ENCODE measurements around the gene SMIM24.
A peak's percentile ranks its signal among the peaks of the same experiment; 100 is the strongest.
"Not testable (repeated sequence)": the region's sequence is repeated elsewhere in the genome, so short reads cannot be mapped to it uniquely, and the experiment has no call there.

SMIM24 gene

GRCh38 chr19:3508771-3509535 is 28.6 kb upstream of the SMIM24 start:
- CTCF ChIA-PET: no interaction called here
- peaks cover 36% of the 10 kb centered on the region for H3K36me3 Mint-ChIP-seq
- peaks cover 45% of the 10 kb centered on the region for H3K4me1 Mint-ChIP-seq

DNA sequence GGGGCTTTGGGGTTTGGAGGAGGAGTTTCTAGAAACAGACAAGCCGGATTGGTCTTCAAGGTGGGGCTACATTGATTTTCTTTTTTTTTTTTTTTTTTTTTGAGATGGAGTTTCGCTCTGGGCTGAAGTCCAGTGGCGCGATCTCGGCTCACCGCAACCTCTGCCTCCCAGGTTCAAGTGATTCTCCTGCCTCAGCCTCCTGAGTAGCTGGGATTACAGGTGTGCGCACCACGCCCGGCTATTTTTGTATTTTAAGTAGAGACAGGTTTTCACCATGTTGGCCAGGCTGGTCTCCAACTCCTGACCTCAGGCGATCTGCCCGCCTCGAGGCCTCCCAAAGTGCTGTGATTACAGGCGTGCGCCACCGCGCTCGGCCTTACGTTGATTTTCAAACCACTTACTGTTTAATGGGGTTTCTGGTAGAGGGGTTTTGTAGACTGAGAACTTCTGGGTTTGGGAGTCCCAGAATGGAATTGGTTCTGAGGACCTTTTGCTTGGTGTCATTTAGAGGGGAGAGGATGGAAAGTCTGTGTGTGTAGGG is 27.9 kb upstream of the SMIM24 start:
- H3K27me3 Mint-ChIP-seq, DNase-seq, H3K9me3 Mint-ChIP-seq, CTCF ChIA-PET: not testable (repeated sequence)
- Mint-ChIP-seq H3K4me3 (peak overlapping the region; percentile 95), H3K36me3 (peaks cover 36% of the 10 kb centered on the region), H3K4me1 (peaks cover 45% of the 10 kb centered on the region), H3K27ac (peak overlapping the region; percentile 42)

More at GRCh38 chr19:3508771-3509535, 28.6 kb upstream of the SMIM24 start:
- no peaks in the 10 kb centered on the region for H3K9me3 Mint-ChIP-seq
- no peaks in the 10 kb centered on the region for H3K27me3 Mint-ChIP-seq
- H3K27ac Mint-ChIP-seq: peak overlapping the region; percentile 74
- H3K4me3 Mint-ChIP-seq: peak overlapping the region; percentile 49
- DNase-seq: no peak

GRCh38 chr19:3507371-3508120 is 27.2 kb upstream of the SMIM24 start:
- peaks cover 45% of the 10 kb centered on the region for H3K4me1 Mint-ChIP-seq
- DNase-seq: peak; percentile 52

DNA sequence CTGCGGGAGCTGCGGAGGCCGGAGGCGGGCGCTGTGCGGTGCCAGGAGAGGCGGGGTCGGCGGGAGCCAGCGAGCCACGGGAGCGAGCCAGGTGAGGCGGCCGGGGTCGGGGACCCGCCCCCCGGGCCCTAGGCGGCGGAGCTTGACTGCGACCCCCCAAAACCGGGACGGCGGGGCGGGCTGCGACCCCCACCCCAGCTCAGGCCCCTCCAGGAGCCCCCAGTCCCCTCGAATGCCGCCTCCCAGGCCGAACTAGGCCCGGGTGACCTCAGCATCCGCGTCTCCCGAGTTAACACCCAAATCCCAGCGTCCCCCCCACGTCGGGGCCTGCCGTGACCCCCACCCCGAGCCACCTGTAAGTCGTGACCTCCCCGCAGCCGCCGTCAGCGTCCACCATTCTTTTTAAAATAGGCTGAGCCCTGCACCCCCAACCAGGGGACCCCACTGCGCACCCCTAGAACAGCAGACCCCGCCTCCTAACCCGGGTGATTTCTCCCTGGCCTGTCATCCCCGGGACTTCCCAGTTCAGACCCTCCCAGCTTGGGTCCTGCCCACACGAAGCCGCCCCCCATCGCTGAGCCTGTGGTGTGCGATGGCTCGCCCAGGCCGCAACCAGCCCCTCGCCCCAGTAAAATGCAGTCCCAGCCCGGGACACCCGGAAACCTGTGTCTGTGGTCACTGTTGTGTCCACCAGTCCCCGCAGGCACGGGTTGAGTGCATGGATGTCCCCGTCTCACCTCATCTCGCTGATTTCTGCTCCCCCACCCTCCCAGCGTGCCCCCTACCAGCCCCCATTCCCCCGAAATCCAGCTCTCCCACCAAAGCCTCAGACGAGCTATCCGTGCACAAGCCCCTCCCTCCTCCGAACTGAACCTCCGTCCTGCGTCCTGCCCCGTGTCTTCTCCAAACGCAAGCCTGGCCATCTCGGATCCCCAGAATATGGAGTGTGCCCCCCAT is 26.3 kb upstream of the SMIM24 start:
- CTCF ChIA-PET: no interaction called here
- peak overlapping the region; percentile 92 for H3K27ac Mint-ChIP-seq
- H3K4me1 Mint-ChIP-seq: peaks cover 45% of the 10 kb centered on the region
- peak overlapping the region; percentile 95 for H3K4me3 Mint-ChIP-seq
- H3K36me3 Mint-ChIP-seq: peaks cover 33% of the 10 kb centered on the region
- H3K27me3 Mint-ChIP-seq: no peaks in the 10 kb centered on the region
- DNase-seq: peak; percentile 61
- H3K9me3 Mint-ChIP-seq: no peaks in the 10 kb centered on the region

More at GRCh38 chr19:3507371-3508120, 27.2 kb upstream of the SMIM24 start:
- peaks cover 36% of the 10 kb centered on the region for H3K36me3 Mint-ChIP-seq
- no peaks in the 10 kb centered on the region for H3K27me3 Mint-ChIP-seq
- peak overlapping the region; percentile 92 for H3K27ac Mint-ChIP-seq
- no peaks in the 10 kb centered on the region for H3K9me3 Mint-ChIP-seq
- H3K4me3 Mint-ChIP-seq: peak overlapping the region; percentile 95
- CTCF ChIA-PET: no interaction called here

- Mint-ChIP-seq H3K36me3 (peaks cover 31% of the 10 kb centered on the region), H3K27ac (peak within 1 kb of the TSS; percentile 94), H3K4me3 (peak within 1 kb of the TSS; percentile 95), H3K4me1 (peaks cover 48% of the 10 kb centered on the region), H3K9me3 (no peaks in the 10 kb centered on the region), H3K27me3 (no peaks in the 10 kb centered on the region)
- CTCF ChIA-PET: no interaction called here
- peak; percentile 99 for DNase-seq
Measured at GRCh38 chr19:3505598-3506383, 25.5 kb upstream of the SMIM24 start, which contains the start of gene FZR1. Gene FZR1, plus strand, starts transcription at chr19:3506311. Its CDS starts 16,679 bp downstream, at chr19:3522990.

DNA sequence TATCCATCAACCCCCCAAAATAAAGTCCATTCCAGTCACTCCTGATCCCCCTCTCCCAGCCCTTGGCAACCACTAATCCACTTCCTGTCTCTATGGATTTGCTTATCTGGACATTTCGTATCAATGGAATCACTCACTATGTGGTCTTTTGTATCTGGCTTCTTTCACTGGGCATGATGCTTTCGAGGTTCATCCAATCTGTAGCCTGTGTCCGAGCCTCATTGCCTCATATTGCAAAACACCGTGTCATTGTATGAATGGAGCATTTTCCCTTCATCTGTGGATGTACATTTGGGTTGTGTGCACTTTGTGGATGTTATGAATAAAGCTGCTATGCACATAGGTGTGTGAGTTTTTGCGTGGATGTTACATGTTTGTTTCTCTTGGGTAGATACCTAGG is 24.4 kb upstream of the SMIM24 start:
- no peaks in the 10 kb centered on the region for H3K9me3 Mint-ChIP-seq
- CTCF ChIA-PET: interaction anchor here (0.7 to 1.4 kb wide), 2 partner anchors 25 to 635 kb away, joined by 3 to 4 read pairs; no protein-coding TSS in a partner anchor
- H3K27me3 Mint-ChIP-seq: no peaks in the 10 kb centered on the region
- peaks cover 25% of the 10 kb centered on the region for H3K36me3 Mint-ChIP-seq
- peaks cover 48% of the 10 kb centered on the region for H3K4me1 Mint-ChIP-seq
- DNase-seq: no peak
- H3K4me3 Mint-ChIP-seq: peak overlapping the region; percentile 82
- peak overlapping the region; percentile 94 for H3K27ac Mint-ChIP-seq

DNA sequence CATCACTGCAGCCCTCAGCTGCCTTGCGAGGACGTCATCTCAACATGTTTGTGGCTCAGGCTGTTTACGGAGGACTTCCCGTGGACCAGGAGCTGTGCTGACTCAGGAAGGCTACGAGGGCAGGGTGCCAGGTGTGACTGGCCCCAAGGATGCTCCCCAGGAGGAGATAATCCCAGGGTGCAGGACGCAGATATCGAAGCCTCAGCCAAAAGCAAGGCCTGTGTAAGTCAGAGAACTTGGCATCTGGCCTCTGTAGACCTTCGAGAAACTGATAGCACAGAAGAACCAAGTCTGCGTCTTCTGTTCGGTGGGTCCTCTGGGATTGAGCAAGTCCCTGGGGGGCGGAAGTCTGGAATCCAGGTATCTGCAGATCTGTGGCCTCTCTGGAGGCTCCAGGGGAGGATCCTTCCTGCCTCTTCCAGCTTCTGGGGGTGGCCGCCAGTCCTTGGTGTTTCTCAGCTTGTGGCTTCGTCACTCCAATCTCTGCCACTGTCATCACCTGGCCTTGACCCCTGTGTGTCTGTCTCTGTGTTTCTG is 22.8 kb upstream of the SMIM24 start:
- Mint-ChIP-seq H3K4me3 (no peak overlapping the region), H3K27me3 (no peaks in the 10 kb centered on the region), H3K9me3 (no peaks in the 10 kb centered on the region), H3K27ac (no peak overlapping the region), H3K4me1 (peaks cover 43% of the 10 kb centered on the region), H3K36me3 (peaks cover 16% of the 10 kb centered on the region)
- CTCF ChIA-PET: no interaction called here
- DNase-seq: no peak

DNA sequence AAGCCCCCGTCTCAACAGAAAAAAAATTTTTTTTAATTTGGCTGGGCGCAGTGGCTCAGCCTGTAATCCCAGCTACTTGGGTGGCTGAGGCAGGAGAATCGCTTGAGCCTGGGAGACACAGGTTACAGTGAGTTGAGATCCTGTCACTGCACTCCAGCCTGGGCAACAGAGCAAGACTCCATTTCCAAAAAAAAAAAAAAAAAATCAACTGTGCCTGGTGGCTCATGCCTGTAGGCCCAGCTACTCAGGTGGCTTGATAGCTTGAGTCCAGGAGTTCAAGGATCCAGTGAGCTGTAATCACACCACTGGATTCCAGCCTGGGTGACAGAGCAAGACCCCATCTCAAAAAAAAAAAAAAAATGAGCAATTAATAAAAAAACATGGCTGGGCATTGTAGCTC is 21.5 kb upstream of the SMIM24 start:
- Mint-ChIP-seq H3K9me3 (no peaks in the 10 kb centered on the region), H3K4me3 (no peak overlapping the region)
- CTCF ChIA-PET: interaction anchor here (1.6 kb wide), 1 partner anchor 32 kb away, joined by 4 read pairs; no protein-coding TSS in a partner anchor

GRCh38 chr19:3500429-3501101 is 20.2 kb upstream of the SMIM24 start, which contains the start of gene DOHH:
Gene DOHH, minus strand, starts transcription at chr19:3500674. Its CDS starts 3,860 bp downstream, at chr19:3496814.
- Mint-ChIP-seq H3K4me1 (peaks cover 33% of the 10 kb centered on the region), H3K27me3 (no peaks in the 10 kb centered on the region)
- CTCF ChIA-PET: interaction anchor here (1.6 kb wide), 1 partner anchor 30 kb away, joined by 4 read pairs; no protein-coding TSS in a partner anchor

More for the DNA sequence above, 21.5 kb upstream of the SMIM24 start:
- Mint-ChIP-seq H3K36me3 (peaks cover 15% of the 10 kb centered on the region), H3K27ac (peak overlapping the region; percentile 19), H3K4me1 (peaks cover 39% of the 10 kb centered on the region), H3K27me3 (no peaks in the 10 kb centered on the region)
- no peak for DNase-seq

DNA sequence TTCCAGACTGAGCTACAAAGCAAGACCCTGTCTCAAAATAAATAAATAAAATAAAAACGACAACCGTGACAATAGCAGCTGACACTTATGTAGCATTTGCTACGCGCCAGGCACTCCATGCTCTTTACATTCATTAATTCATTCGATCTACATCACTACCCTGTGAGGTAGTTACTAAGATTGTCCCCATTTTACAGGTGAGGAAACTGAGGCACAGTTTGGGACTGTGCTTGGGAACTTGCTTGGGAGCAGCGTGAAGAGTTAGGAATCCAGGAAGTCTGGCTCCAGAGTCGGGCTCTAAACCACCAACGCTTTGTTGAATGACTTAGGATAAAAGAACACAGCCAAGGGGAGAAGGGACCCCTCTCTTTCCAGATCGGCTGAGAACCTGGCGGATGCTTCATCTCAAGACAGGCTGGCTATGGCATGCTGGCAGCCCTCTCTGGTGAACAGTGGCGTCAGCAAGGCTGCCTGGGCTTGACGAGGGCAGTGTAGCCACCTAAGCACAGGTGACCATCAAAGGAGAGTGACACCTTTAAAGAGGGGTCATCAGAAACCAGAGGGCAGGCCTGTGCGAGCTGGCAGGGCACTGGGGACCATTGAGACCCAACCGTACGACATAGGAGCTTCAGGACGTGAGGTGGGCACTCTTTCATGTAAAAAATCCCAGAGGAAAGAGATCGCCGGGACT is 19.6 kb upstream of the SMIM24 start:
- CTCF ChIA-PET: interaction anchor here (1.1 kb wide), 1 partner anchor 14 kb away, joined by 3 read pairs; no protein-coding TSS in a partner anchor
- H3K27ac Mint-ChIP-seq: peak overlapping the region; percentile 89
- no peaks in the 10 kb centered on the region for H3K27me3 Mint-ChIP-seq
- no peaks in the 10 kb centered on the region for H3K9me3 Mint-ChIP-seq
- H3K36me3 Mint-ChIP-seq: peaks cover 21% of the 10 kb centered on the region
- peak overlapping the region; percentile 85 for H3K4me3 Mint-ChIP-seq
- DNase-seq: no peak
- H3K4me1 Mint-ChIP-seq: peaks cover 31% of the 10 kb centered on the region

More at GRCh38 chr19:3500429-3501101, 20.2 kb upstream of the SMIM24 start, which contains the start of gene DOHH:
- H3K27ac Mint-ChIP-seq: peak within 1 kb of the TSS; percentile 89
- peaks cover 17% of the 10 kb centered on the region for H3K36me3 Mint-ChIP-seq
- peak; percentile 98 for DNase-seq
- peak within 1 kb of the TSS; percentile 85 for H3K4me3 Mint-ChIP-seq
- H3K9me3 Mint-ChIP-seq: no peaks in the 10 kb centered on the region

- Mint-ChIP-seq H3K27ac (peak overlapping the region; percentile 20), H3K4me3 (no peak overlapping the region), H3K36me3 (peaks cover 21% of the 10 kb centered on the region), H3K4me1 (peaks cover 36% of the 10 kb centered on the region), H3K9me3 (no peaks in the 10 kb centered on the region), H3K27me3 (no peaks in the 10 kb centered on the region)
- CTCF ChIA-PET: no interaction called here
- DNase-seq: no peak
Measured at GRCh38 chr19:3497757-3498520, 17.6 kb upstream of the SMIM24 start.
